ENCODE data around the gene ZNF827.

The ZNF827 gene

DNA sequence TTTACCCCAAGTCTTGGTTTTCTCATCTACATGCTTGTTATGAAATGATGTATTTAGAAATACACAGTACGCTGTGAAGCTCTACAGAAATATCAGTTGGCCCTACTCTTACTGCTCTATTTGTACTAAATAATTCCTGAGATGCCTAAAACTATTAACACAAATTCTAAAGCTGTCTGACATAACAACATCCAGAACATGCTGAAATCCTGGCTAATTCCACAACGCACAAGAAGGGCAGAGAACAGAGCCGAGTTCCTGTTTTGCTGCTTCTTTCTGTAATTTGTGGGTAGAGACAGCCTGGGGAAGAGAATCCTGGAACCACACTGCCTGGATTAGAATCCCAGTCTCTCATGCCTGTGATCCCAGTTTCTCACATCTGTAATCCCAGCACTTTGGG is 59.0 kb downstream of the ZNF827 start:
- no peak for TF ChIP-seq RAD21 (IDR thresholded peaks at IDR 0.05; ENCODE audit: low read depth)
- TF ChIP-seq EP300 (IDR thresholded peaks at IDR 0.05; ENCODE audit: borderline replicate concordance): no peak
- no peak for TF ChIP-seq TAF1 (IDR thresholded peaks at IDR 0.05; ENCODE audit: low read depth)
- TF ChIP-seq, protein P1, sequence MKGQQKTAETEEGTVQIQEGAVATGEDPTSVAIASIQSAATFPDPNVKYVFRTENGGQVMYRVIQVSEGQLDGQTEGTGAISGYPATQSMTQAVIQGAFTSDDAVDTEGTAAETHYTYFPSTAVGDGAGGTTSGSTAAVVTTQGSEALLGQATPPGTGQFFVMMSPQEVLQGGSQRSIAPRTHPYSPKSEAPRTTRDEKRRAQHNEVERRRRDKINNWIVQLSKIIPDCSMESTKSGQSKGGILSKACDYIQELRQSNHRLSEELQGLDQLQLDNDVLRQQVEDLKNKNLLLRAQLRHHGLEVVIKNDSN (IDR thresholded peaks at IDR 0.05): no peak
- no peak for TF ChIP-seq FOXM1 (IDR thresholded peaks at IDR 0.05; ENCODE audit: borderline replicate concordance, low read depth)
- TF ChIP-seq ZBTB7A (IDR thresholded peaks at IDR 0.05; ENCODE audit: low read depth): no peak
- TF ChIP-seq REST (IDR thresholded peaks at IDR 0.05; ENCODE audit: low read depth): no peak
- TF ChIP-seq MAX (IDR thresholded peaks at IDR 0.05): no peak
- TF ChIP-seq NFIC (IDR thresholded peaks at IDR 0.05): no peak
- TF ChIP-seq CEBPB (IDR thresholded peaks at IDR 0.05): no peak
- TF ChIP-seq TEAD4 (IDR thresholded peaks at IDR 0.05): no peak
- TF ChIP-seq CREB1 (IDR thresholded peaks at IDR 0.05; ENCODE audit: low read depth): no peak
- no peak for TF ChIP-seq EGR1 (IDR thresholded peaks at IDR 0.05)
- TF ChIP-seq TCF12 (IDR thresholded peaks at IDR 0.05; ENCODE audit: low read depth): no peak
- no peak for TF ChIP-seq YY1 (IDR thresholded peaks at IDR 0.05; ENCODE audit: low read depth)

DNA sequence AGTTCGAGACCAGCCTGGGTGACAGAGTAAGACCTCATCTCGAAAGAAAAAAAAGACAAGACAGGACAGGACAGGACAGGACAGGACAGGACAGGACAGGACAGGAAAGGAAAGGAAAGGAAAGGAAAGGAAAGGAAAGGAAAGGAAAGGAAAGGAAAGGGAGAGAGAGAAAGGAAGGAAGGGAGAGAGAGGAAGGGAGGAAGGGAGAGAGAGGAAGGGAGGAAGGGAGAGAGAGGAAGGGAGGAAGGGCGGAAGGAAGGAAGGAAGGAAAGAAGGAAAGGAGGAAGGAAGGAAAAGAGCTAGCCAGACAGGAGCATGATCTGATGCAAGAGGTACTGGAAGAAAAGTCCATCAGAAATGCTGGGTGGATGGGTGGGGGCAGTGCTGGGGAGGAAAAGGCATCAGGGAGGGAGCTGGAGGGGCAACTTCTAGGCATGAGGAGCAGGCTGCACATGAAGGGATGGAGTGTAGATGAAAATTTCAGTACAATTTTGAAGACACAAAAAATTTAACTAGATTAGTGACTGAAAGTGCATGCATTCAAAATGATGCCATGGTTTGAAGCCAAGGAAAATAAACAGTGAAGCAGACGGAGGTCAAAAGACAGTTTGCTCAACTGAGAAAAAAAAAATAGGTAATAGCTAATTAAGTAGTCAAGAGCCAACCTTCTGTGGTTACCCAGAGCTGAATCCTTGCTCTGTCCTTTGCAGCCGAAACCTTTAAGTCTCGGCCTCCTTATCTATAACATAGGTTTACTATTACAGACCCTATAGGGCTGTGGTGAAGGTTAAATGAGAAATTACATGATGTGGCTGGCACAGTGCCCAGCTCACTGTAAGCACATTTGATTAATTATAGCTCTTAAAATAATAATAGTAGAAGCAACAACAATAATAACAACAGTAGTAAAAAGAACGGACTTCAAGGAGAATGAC is 59.9 kb downstream of the ZNF827 start:
- TF ChIP-seq RAD21 (IDR thresholded peaks at IDR 0.05; ENCODE audit: low read depth): no peak
- 0 out of 2 replicates have a peak, but pooled peaks have one; percentile 7 for TF ChIP-seq NFIC (IDR thresholded peaks at IDR 0.05)

GRCh38 chr4:145876531-145877180 is 62.0 kb downstream of the ZNF827 start:
- no peak for TF ChIP-seq REST (IDR thresholded peaks at IDR 0.05; ENCODE audit: low read depth)
- no peak for TF ChIP-seq TCF12 (IDR thresholded peaks at IDR 0.05; ENCODE audit: low read depth)
- TF ChIP-seq TEAD4 (IDR thresholded peaks at IDR 0.05): no peak
- TF ChIP-seq CREB1 (IDR thresholded peaks at IDR 0.05; ENCODE audit: low read depth): no peak
- TF ChIP-seq EGR1 (IDR thresholded peaks at IDR 0.05): no peak
- TF ChIP-seq RAD21 (IDR thresholded peaks at IDR 0.05; ENCODE audit: low read depth): no peak
- no peak for TF ChIP-seq CEBPB (IDR thresholded peaks at IDR 0.05)

GRCh38 chr4:145873901-145874300 is 64.7 kb downstream of the ZNF827 start:
- TF ChIP-seq REST (IDR thresholded peaks at IDR 0.05; ENCODE audit: low read depth) (no peak), EP300 (IDR thresholded peaks at IDR 0.05; ENCODE audit: borderline replicate concordance) (no peak), ZBTB7A (IDR thresholded peaks at IDR 0.05; ENCODE audit: low read depth) (no peak), EGR1 (IDR thresholded peaks at IDR 0.05) (no peak), NFIC (IDR thresholded peaks at IDR 0.05) (no peak), CREB1 (IDR thresholded peaks at IDR 0.05; ENCODE audit: low read depth) (no peak), TAF1 (IDR thresholded peaks at IDR 0.05; ENCODE audit: low read depth) (no peak), FOXM1 (IDR thresholded peaks at IDR 0.05; ENCODE audit: borderline replicate concordance, low read depth) (no peak), MAX (IDR thresholded peaks at IDR 0.05) (no peak), TCF12 (IDR thresholded peaks at IDR 0.05; ENCODE audit: low read depth) (no peak), YY1 (IDR thresholded peaks at IDR 0.05; ENCODE audit: low read depth) (no peak), RAD21 (IDR thresholded peaks at IDR 0.05; ENCODE audit: low read depth) (no peak), CEBPB (IDR thresholded peaks at IDR 0.05) (no peak), TEAD4 (IDR thresholded peaks at IDR 0.05) (no peak)
- TF ChIP-seq, protein P1 (IDR thresholded peaks at IDR 0.05): no peak
